ENCODE measurements around the gene DIS3L2.

GRCh38 chr2:231946241-231946814 is 15.2 kb upstream of the DIS3L2 start:
- TF ChIP-seq, protein P1, sequence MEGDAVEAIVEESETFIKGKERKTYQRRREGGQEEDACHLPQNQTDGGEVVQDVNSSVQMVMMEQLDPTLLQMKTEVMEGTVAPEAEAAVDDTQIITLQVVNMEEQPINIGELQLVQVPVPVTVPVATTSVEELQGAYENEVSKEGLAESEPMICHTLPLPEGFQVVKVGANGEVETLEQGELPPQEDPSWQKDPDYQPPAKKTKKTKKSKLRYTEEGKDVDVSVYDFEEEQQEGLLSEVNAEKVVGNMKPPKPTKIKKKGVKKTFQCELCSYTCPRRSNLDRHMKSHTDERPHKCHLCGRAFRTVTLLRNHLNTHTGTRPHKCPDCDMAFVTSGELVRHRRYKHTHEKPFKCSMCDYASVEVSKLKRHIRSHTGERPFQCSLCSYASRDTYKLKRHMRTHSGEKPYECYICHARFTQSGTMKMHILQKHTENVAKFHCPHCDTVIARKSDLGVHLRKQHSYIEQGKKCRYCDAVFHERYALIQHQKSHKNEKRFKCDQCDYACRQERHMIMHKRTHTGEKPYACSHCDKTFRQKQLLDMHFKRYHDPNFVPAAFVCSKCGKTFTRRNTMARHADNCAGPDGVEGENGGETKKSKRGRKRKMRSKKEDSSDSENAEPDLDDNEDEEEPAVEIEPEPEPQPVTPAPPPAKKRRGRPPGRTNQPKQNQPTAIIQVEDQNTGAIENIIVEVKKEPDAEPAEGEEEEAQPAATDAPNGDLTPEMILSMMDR (IDR thresholded peaks at IDR 0.05) = no peak
- no peak for TF ChIP-seq POLR2A (IDR thresholded peaks at IDR 0.05)
